GM12873 (cell line): Measurements from ENCODE around the gene TUFT1.

Experiments used
- CTCF ChIP-seq: IDR thresholded peaks from 2 replicates; pipeline ENCODE4 v1.5.1; 2012; ENCODE audit warnings: low read depth, mild to moderate bottlenecking, moderate library complexity, low read length, control low read depth; ENCODE audit not compliant: insufficient read depth; ENCODE audit errors: missing control alignments

Gene TUFT1

GRCh38 chr1:151604291-151604690 lies 64.2 kb downstream of the TUFT1 start:
- no peak for TF ChIP-seq CTCF

DNA sequence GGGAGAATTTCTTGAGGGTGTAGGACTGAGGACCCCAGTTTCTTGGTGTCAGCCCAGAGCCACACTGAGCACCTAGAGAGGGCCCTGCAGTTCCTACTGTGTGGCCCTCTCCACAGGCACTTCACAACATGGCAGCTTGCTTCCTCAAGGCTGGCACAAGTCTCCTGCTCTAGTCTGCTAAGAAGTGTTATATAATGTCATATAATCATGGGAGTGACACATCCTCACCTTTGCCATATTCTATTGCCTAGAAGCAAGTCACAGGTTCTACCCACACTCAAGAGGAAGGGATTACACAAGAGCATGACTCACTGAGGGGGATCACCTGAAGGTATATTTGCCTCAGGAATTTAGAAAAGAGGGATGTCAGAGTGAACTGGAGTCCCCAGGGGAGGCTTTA lies 66.3 kb downstream of the TUFT1 start:
- no peak for TF ChIP-seq CTCF

DNA sequence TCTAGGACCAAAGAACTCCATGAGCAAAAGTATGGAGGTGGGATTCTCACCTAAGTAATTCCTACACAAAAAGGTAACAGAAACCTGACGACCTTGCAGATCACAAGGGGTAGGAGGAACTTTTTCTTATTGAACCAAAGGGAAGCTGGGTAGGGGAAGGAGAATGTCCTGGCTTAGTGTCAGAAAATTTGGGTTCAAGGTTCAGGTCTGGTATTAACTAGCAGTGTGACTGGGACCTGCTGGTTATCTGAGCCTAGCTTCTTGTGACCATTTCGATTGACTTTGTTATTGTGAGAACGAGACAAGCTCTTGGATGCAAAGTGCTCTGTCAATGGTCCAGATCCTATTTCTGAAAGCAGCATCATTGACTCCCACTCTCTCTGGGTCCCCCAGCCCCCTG lies 66.7 kb downstream of the TUFT1 start:
- TF ChIP-seq CTCF = no peak

- TF ChIP-seq CTCF = no peak
Measured at GRCh38 chr1:151610142-151610541, 70.0 kb downstream of the TUFT1 start.

GRCh38 chr1:151611288-151611790 lies 71.2 kb downstream of the TUFT1 start:
- TF ChIP-seq CTCF = no peak

DNA sequence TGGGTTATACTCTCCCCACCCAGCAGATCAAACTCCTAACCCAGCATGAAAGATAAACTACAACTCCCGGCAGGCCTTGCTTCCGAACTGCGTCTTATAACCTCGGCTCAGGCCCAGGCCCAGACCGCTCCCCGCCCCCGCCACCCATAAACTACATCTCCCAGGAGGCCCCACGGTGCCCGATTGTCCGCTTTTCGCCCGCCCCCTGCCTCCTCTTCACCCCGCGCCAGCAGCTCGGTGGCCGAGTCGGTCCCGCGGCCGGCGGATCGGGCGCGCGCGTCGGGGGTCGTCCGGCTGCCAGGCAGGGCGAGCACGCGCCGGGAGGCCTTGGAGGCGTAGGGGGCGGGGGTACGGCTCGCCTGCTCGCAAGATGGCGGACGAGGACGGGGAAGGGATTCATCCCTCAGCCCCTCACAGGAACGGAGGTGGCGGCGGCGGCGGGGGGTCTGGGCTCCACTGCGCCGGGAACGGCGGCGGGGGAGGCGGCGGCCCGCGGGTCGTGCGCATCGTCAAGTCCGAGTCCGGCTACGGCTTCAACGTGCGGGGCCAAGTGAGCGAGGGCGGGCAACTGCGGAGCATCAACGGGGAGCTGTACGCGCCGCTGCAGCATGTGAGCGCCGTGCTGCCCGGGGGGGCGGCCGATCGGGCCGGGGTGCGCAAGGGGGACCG lies 71.9 kb downstream of the TUFT1 start, which contains the start of gene SNX27:
Gene SNX27, plus strand, starts transcription at position 219 of the 669 bp plus-strand sequence. Its CDS starts 152 bp downstream, at position 371.
- no peak for TF ChIP-seq CTCF

GRCh38 chr1:151612501-151613281 lies 72.6 kb downstream of the TUFT1 start:
- TF ChIP-seq CTCF = no peak
